HG03108 (cell line): ENCODE measurements around the gene OR8B4.
A peak's percentile ranks its signal among the peaks of the same experiment; 100 is the strongest.
"Not testable (repeated sequence)": the region's sequence is repeated elsewhere in the genome, so short reads cannot be mapped to it uniquely, and the experiment has no call there.

ENCODE experiments used
- ATAC-seq: cut with Tn5 transposase; IDR thresholded peaks from one replicate; pipeline ENCODE4 v1.9.1; 2021; ENCODE audit warnings: moderate library complexity; ENCODE audit not compliant: unreplicated experiment

The OR8B4 gene

DNA sequence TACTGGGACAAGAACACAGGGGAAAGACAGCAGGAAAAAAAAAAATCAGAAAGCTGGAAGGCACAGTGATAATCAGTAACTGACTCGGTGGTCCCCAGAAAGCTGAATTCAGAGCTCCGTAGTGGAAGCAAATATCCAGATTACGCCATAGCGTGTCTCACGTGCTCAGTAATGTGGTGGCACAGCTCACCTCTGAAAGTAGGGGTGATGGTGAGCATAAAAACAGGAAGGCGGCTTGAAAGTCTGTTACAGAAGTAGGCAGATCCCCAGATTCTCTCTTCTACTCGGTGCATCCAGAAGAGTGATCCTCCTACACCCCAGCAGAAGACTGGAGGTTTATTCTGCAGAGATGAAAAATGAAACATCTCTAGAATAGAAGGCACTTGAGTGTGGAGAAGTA is 14.8 kb downstream of the OR8B4 start:
- ATAC-seq = no peak

DNA sequence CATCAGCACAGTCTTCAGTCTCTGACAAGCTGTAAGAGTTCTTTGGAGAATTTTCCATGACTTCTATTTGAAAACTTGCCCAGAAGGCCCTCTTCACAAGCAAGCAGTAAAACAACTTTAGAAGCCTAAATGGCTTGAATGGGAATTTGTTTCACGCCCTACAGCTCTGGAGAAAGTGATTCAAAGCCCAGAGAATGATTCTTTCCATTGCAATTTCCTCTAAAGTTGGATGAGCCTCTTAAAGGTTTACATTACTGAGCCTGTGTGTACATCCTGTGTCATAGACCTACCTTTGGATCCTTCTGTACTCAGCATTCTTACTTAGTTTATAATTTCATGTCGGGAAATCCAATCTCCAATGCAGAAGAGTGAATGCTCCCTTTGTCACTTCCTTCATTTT is 19.1 kb downstream of the OR8B4 start:
- ATAC-seq = no peak

DNA sequence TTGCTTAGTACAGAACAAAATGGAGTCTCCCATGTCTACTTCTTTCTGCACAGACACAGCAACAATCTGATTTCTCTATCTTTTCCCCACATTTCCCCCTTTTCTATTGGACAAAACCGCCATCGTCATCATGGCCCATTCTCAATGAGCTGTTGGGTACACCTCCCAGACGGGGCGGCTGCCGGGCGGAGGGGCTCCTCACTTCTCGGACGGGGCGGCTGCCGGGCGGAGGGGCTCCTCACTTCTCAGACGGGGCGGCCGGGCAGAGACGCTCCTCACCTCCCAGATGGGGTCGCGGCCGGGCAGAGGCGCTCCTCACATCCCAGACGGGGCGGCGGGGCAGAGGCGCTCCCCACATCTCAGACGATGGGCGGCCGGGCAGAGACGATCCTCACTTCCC is 21.5 kb downstream of the OR8B4 start:
- ATAC-seq = not testable (repeated sequence)

DNA sequence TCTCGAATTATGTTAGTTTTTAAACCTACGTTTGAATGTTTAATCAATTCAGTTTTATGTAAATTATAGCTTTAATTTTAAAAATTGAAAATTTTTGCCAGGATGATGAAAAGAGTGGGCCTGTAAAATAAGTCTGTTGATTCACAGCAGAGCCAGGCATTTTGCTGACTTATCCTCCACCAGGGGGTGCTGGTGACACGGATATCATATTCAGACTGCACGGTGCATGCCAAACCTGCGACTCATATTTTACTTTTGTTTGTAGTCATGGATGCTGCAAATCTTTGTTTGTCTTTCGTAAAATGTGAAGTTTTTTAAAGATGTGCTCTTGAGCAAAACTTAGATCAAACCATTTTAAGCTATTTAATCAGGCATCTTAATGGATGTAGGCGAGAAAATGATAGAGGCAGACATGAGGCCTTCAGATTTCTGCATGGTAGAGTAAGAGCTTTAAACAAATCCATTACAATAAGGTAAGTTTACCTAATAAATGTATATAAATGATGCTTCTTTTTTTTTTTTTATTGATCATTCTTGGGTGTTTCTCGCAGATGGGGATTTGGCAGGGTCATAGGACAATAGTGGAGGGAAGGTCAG is 22.2 kb downstream of the OR8B4 start:
- ATAC-seq = peak; percentile 61

DNA sequence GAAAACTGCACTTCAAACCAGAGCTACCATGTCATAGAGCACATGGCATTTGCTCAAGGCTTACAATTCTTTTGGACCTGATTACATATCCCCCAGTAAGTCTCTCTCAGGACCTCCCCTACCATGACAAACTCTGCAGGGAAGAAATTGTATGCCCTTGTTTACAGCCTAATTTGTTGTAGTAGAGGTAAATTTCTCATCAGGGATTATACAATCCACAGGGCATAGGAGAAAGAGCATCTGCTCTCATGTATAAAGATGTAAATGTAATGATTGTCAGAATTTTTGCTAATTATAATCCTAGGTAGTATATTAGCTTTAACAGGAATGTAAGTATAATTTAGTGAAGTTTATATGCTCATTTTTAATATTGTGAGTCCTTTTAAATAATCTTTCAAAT is 25.7 kb downstream of the OR8B4 start, which contains the start of gene OR8B3:
Gene OR8B3, minus strand, starts transcription at position 101 of the 400 bp plus-strand sequence. CDS start 1,673 bp downstream, outside the sequence.
- ATAC-seq = no peak

DNA sequence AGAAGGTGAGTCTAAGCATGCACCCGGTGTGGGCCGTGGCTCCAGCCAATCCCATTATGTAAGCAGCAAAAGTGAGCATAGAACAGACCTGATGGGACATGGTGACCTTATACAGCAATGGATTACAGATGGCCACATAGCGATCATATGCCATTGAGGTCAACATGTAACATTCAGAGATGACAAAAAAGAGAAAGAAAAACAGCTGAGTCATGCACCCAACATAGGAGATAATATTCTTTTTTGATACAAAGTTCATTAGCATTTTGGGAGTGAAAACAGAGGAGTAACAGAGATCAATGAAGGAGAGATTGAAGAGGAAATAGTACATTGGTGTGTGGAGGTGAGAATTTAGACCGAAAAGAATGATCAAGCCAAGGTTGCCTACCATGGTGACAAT is 27.8 kb downstream of the OR8B4 start:
- ATAC-seq = not testable (repeated sequence)

DNA sequence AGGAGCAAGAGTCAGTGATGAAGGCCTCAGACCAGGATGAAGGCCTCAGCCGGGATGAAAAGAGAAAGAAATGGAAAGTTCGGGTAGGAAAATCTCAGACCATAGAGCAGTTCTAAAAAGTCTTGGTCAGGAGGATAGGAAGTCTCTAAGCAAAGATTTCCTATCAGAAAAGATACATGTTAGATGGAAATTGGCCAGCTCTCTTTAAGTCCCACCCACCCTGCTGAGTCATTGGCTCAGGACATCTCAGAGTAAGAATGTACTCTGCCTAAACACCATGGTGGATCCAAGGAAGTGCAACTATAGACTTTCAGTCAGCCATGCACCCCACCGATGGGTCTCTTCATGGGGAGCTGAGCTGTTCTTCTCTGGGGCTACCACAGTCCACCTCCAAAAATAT is 30.3 kb downstream of the OR8B4 start:
- no peak for ATAC-seq

DNA sequence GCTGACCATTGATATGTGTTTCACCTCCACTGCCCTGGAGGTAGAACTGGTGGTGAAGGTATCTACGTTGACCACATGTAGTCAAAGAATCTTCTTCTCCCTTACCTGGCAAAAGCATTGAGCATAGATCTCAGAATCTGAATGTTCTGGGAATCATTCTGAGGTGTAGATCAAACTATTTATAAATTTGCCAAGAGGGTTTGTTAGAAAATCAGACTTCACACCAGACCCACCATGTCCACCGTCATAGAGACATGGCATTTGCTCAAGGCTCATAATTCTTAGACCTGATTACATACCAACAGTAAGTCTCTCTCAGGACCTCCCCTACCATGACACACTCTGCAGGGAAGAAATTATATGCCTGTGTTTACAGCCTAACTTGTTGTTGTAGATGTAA is 40.3 kb downstream of the OR8B4 start, which contains the start of gene OR8B2:
Gene OR8B2, minus strand, starts transcription at position 101 of the 400 bp plus-strand sequence. CDS start 1,156 bp downstream, outside the sequence.
- ATAC-seq = no peak

DNA sequence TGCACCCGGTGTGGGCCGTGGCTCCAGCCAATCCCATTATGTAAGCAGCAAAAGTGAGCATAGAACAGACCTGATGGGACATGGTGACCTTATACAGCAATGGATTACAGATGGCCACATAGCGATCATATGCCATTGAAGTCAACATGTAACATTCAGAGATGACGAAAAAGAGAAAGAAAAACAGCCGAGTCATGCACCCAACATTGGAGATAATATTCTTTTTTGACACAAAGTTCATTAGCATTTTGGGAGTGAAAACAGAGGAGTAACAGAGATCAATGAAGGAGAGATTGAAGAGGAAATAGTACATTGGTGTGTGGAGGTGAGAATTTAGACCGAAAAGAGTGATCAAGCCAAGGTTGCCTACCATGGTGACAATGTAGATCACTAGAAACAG is 41.8 kb downstream of the OR8B4 start:
- ATAC-seq = not testable (repeated sequence)

DNA sequence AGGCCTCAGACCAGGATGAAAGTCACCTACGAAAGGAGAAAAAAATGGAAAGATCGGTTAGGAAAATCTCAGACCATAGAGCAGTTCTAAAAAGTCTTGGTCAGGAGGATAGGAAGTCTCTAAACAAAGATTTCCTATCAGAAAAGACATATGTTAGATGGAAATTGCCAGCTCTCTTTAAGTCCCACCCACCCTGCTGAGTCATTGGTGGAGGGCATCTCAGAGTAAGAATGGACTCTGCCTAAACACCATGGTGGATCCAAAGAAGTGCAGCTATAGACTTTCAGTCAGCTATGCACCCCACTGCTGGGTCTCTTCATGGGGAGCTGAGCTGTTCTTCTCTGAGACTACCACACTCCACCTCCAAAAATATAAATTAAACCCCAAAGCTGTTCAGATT is 44.1 kb downstream of the OR8B4 start:
- no peak for ATAC-seq

DNA sequence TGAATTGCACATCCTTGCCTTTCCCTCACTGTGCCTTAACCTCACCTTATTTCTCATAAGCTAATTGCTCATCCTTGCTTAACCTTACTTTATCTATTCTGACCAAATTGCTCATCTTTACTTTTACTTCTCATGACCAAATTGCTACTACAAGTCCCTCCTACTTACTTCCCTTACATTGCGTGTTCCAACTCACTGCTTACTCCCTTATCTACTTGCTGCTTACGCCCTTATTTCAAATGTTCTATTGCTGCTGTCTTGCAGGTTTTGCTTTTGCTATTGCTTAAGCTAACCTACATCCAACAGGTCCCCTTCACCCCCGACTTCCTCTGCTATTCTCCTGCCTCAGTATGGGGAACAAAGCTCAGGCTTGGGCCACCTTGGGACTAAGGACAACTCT is 48.4 kb downstream of the OR8B4 start:
- ATAC-seq = no peak
